Upper lobe of right lung (tissue), 1 donor: ENCODE data around the gene TNFSF10. TPM values are rescaled to one million over a fixed set of nuclear protein-coding genes. Genes with fewer than 3 reads are reported as not detected.
A peak's percentile ranks its signal among the peaks of the same experiment; 100 is the strongest.
"Not testable (repeated sequence)": the region's sequence is repeated elsewhere in the genome, so short reads cannot be mapped to it uniquely, and the experiment has no call there.

Experiments
- ATAC-seq: fragments of 200-7000 bp; cut with Tn5 transposase; one replicate; pipeline ENCODE4 v1.9.1; 2020; ENCODE audit warnings: mild to moderate bottlenecking, moderate library complexity
- DNase-seq: peaks from one replicate; pipeline ENCODE4 v3.0.0-alpha.2; 2020
- H3K27ac ChIP-seq: fragments of 200-600 bp; one replicate; pipeline ENCODE4 v1.8.0; 2022
- H3K27me3 ChIP-seq: fragments of 200-600 bp; one replicate; pipeline ENCODE4 v1.8.0; 2022; ENCODE audit warnings: mild to moderate bottlenecking
- H3K36me3 ChIP-seq: fragments of 200-600 bp; one replicate; pipeline ENCODE4 v1.8.0; 2022
- H3K4me1 ChIP-seq: fragments of 200-600 bp; one replicate; pipeline ENCODE4 v1.8.0; 2022
- H3K4me3 ChIP-seq: fragments of 200-600 bp; one replicate; pipeline ENCODE4 v1.8.0; 2022; ENCODE audit warnings: mild to moderate bottlenecking
- H3K9me3 ChIP-seq: fragments of 200-600 bp; one replicate; pipeline ENCODE4 v1.8.0; 2022
- intact Hi-C: fragments of 100-400 bp; cut with DNase I; formaldehyde crosslinking; loops from one replicate; pipeline ENCODE4 v1.11.0; 2022
- total RNA-seq: library from RNA; stranded (reverse); fragmentation: NEBNext Ultra II Directional; extraction: Animal tissue kit (Norgen Biotek cat#: 25700); gene quantifications from one replicate; pipeline ENCODE4 v1.2.1, GENCODE V29; 2021
- TF ChIP-seq, protein P1 (sequence below): fragments of 200-600 bp; IDR thresholded peaks from one replicate; pipeline ENCODE4 v1.8.0; 2022; ENCODE audit warnings: antibody characterized with exemption
- donor health status: DM: no; HTN: yes; CAD: no; lungs with severe emphysema.

TNFSF10 gene
- total RNA-seq, 1 donor from 2014 or later, result 140 TPM

GRCh38 chr3:172528677-172529076 lies 5.4 kb upstream of the TNFSF10 start:
- Histone ChIP-seq H3K4me3 (no peak overlapping the region), H3K4me1 (peaks cover 18% of the 10 kb centered on the region), H3K27me3 (no peaks in the 10 kb centered on the region), H3K27ac (no peak overlapping the region), H3K36me3 (no peaks in the 10 kb centered on the region), H3K9me3 (no peaks in the 10 kb centered on the region)
- DNase-seq, result no peak
- TF ChIP-seq, protein P1, sequence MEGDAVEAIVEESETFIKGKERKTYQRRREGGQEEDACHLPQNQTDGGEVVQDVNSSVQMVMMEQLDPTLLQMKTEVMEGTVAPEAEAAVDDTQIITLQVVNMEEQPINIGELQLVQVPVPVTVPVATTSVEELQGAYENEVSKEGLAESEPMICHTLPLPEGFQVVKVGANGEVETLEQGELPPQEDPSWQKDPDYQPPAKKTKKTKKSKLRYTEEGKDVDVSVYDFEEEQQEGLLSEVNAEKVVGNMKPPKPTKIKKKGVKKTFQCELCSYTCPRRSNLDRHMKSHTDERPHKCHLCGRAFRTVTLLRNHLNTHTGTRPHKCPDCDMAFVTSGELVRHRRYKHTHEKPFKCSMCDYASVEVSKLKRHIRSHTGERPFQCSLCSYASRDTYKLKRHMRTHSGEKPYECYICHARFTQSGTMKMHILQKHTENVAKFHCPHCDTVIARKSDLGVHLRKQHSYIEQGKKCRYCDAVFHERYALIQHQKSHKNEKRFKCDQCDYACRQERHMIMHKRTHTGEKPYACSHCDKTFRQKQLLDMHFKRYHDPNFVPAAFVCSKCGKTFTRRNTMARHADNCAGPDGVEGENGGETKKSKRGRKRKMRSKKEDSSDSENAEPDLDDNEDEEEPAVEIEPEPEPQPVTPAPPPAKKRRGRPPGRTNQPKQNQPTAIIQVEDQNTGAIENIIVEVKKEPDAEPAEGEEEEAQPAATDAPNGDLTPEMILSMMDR, result no peak
- intact Hi-C loops, result no loop called here
- ATAC-seq, result no peak

GRCh38 chr3:172527306-172527705 lies 4.1 kb upstream of the TNFSF10 start:
- Histone ChIP-seq H3K4me1 (peaks cover 21% of the 10 kb centered on the region), H3K9me3 (no peaks in the 10 kb centered on the region), H3K4me3 (no peak overlapping the region), H3K27ac (no peak overlapping the region), H3K36me3 (no peaks in the 10 kb centered on the region), H3K27me3 (no peaks in the 10 kb centered on the region)
- TF ChIP-seq, protein P1, result no peak
- DNase-seq (no peak), ATAC-seq (no peak)
- intact Hi-C loops, result no loop called here

- Histone ChIP-seq H3K36me3 (no peaks in the 10 kb centered on the region), H3K27ac (peak overlapping the region; percentile 36), H3K27me3 (no peaks in the 10 kb centered on the region), H3K4me1 (peaks cover 14% of the 10 kb centered on the region), H3K9me3 (no peaks in the 10 kb centered on the region), H3K4me3 (no peak overlapping the region)
- DNase-seq, result no peak
- intact Hi-C loops, result no loop called here
- TF ChIP-seq, protein P1, result no peak
- ATAC-seq, result peak; percentile 58
Measured at GRCh38 chr3:172525116-172525613, 1.9 kb upstream of the TNFSF10 start.

DNA sequence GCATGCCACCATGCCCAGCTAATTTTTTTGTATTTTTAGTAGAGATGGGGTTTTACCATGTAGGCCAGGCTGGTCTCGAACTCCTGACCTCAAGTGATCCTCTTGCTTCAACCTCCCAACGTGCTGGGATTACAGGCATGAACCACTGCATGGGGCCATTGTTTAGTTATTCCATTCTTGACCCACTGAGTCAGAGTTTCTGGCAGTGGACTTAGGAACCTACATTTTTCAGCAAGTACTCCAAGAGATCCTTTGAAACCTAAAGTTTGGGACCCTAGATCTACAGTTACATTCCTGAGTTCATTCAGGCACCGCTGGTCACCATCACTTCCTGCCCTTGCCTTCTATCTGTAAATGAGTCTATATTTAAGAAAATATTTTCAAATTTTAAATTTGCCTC lies 1.4 kb upstream of the TNFSF10 start:
- H3K27me3 ChIP-seq, result no peaks in the 10 kb centered on the region
- TF ChIP-seq, protein P1, result no peak
- ATAC-seq (no peak), DNase-seq (no peak)
- H3K4me3 ChIP-seq, result no peak overlapping the region
- H3K9me3 ChIP-seq, result no peaks in the 10 kb centered on the region
- peaks cover 17% of the 10 kb centered on the region for H3K4me1 ChIP-seq
- H3K36me3 ChIP-seq, result no peaks in the 10 kb centered on the region
- peak overlapping the region; percentile 36 for H3K27ac ChIP-seq
- intact Hi-C loops, result no loop called here

DNA sequence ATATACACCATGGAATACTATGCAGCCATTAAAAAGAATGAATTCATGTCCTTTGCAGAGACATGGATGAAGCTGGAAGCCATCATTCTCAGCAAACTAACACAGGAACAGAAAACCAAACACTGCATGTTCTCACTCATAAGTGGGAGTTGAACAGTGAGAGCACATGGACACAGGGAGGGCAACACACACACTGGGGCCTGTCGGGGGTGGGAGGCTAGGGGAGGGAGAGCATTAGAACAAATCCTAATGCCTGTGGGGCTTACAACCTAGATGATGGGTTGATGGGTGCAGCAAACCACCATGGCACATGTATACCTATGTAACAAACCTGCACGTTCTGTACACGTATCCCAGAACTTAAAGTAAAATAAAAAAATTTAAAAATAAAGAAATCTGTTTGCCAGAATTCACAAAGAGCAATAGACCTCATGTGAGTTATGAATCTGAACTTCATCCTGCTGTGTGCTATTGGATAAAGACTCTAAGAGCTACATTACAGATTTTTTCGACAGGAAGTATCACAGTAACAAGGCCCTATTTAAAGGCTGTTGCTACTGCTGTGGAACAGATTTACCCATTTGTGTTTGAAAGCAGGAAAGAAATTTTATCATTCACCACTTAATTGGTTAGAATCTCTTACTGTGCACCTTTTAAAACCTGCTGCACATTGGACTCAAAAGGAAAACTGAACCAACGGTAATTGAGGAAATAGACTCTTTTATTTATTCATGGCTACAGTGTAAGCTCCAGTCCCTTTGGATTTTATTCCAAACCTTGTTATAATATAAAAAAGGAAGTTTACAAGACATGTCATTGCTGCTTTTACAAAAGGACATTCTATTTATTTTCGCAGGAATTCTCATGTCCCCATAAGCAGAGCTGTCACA lies 1.1 kb downstream of the TNFSF10 start:
- peak overlapping the region; percentile 69 for H3K4me3 ChIP-seq
- H3K36me3 ChIP-seq, H3K9me3 ChIP-seq, DNase-seq, ATAC-seq, H3K27me3 ChIP-seq, intact Hi-C loops: not testable (repeated sequence)
- H3K27ac ChIP-seq, result peak overlapping the region; percentile 93
- peaks cover 39% of the 10 kb centered on the region for H3K4me1 ChIP-seq

GRCh38 chr3:172520301-172520831 lies 2.9 kb downstream of the TNFSF10 start:
- TF ChIP-seq, protein P1, result no peak
- H3K36me3 ChIP-seq, result peaks cover under 1% of the 10 kb centered on the region
- H3K9me3 ChIP-seq, result no peaks in the 10 kb centered on the region
- intact Hi-C loops, result no loop called here
- H3K27me3 ChIP-seq, result no peaks in the 10 kb centered on the region
- peaks cover 56% of the 10 kb centered on the region for H3K4me1 ChIP-seq
- ATAC-seq (no peak), DNase-seq (no peak)
- peak overlapping the region; percentile 69 for H3K4me3 ChIP-seq
- peak overlapping the region; percentile 93 for H3K27ac ChIP-seq
